ENCODE results near the gene FGFR3.

GRCh38 chr4:1857931-1858330, 64.8 kb downstream of the FGFR3 start:
- TF ChIP-seq CTCF (IDR thresholded peaks at IDR 0.05; ENCODE audit: low read length) (no peak), EZH2 (optimal IDR thresholded peaks at IDR 0.05; ENCODE audit: low read depth, low read length) (no peak), EZH2phosphoT487 (IDR thresholded peaks at IDR 0.05; ENCODE audit: low read length) (no peak)
